ENCODE results near the gene SLC9A8.

SLC9A8 gene

GRCh38 chr20:49810491-49811190 is 2.0 kb upstream of the SLC9A8 start:
- Histone ChIP-seq H3K27ac (peak overlapping the region in 2 of 21 experiments; percentile 8 to 96), H3K4me3 (no peak overlapping the region)

- Histone ChIP-seq H3K27ac (peak overlapping the region; percentile 86 to 99 (median 95)), H3K4me3 (peak overlapping the region; percentile 69 to 90 (median 78))
These were observed 662 bp upstream of the SLC9A8 start for GRCh38 chr20:49811825-49812506.

- peak overlapping the region; percentile 69 to 90 (median 78) for H3K4me3 ChIP-seq
These were observed 812 bp downstream of the SLC9A8 start for GRCh38 chr20:49813305-49813974.

GRCh38 chr20:49814057-49814694 is 1.5 kb downstream of the SLC9A8 start:
- peak overlapping the region in 10 of 21 experiments; percentile 89 to 99 (median 97) for H3K27ac ChIP-seq

More at GRCh38 chr20:49813305-49813974, 812 bp downstream of the SLC9A8 start:
- peak overlapping the region; percentile 86 to 99 (median 95) for H3K27ac ChIP-seq

GRCh38 chr20:49818816-49819215 is 6.2 kb downstream of the SLC9A8 start:
- Histone ChIP-seq H3K27ac (no peak overlapping the region), H3K4me3 (no peak overlapping the region)

More at GRCh38 chr20:49814057-49814694, 1.5 kb downstream of the SLC9A8 start:
- no peak overlapping the region for H3K4me3 ChIP-seq

- Histone ChIP-seq H3K27ac (no peak overlapping the region), H3K4me3 (no peak overlapping the region)
These were observed 7.1 kb downstream of the SLC9A8 start for GRCh38 chr20:49819702-49820101.

- Histone ChIP-seq H3K27ac (peak overlapping the region in 1 of 21 experiments; percentile 4), H3K4me3 (no peak overlapping the region)
These were observed 8.8 kb downstream of the SLC9A8 start for GRCh38 chr20:49821381-49821780.

- no peak overlapping the region for H3K4me3 ChIP-seq
- peak overlapping the region in 2 of 21 experiments; percentile 4 to 33 for H3K27ac ChIP-seq
These were observed 9.3 kb downstream of the SLC9A8 start for GRCh38 chr20:49821870-49822331.

- Histone ChIP-seq H3K4me3 (no peak overlapping the region), H3K27ac (peak overlapping the region in 3 of 21 experiments; percentile 25 to 51 (median 49))
These were observed 10.7 kb downstream of the SLC9A8 start for GRCh38 chr20:49823152-49823847.

- Histone ChIP-seq H3K4me3 (no peak overlapping the region), H3K27ac (no peak overlapping the region)
These were observed 11.6 kb downstream of the SLC9A8 start for GRCh38 chr20:49824206-49824605.

- Histone ChIP-seq H3K27ac (no peak overlapping the region), H3K4me3 (no peak overlapping the region)
These were observed 12.9 kb downstream of the SLC9A8 start for GRCh38 chr20:49825521-49826033.

- Histone ChIP-seq H3K27ac (peak overlapping the region in 4 of 21 experiments; percentile 22 to 66 (median 42)), H3K4me3 (no peak overlapping the region)
These were observed 18.6 kb downstream of the SLC9A8 start for GRCh38 chr20:49831022-49831769.

GRCh38 chr20:49831770-49832631 is 19.4 kb downstream of the SLC9A8 start:
- Histone ChIP-seq H3K27ac (peak overlapping the region in 8 of 21 experiments; percentile 11 to 66 (median 25)), H3K4me3 (no peak overlapping the region)

- Histone ChIP-seq H3K27ac (peak overlapping the region in 3 of 21 experiments; percentile 11 to 66 (median 26)), H3K4me3 (no peak overlapping the region)
These were observed 20.2 kb downstream of the SLC9A8 start for GRCh38 chr20:49832632-49833327.

- no peak overlapping the region for H3K4me3 ChIP-seq
- no peak overlapping the region for H3K27ac ChIP-seq
These were observed 20.9 kb downstream of the SLC9A8 start for GRCh38 chr20:49833483-49833882.

GRCh38 chr20:49835031-49835430 is 22.4 kb downstream of the SLC9A8 start:
- H3K27ac ChIP-seq, result peak overlapping the region in 1 of 21 experiments; percentile 44
- H3K4me3 ChIP-seq, result no peak overlapping the region

GRCh38 chr20:49838546-49838945 is 25.9 kb downstream of the SLC9A8 start:
- Histone ChIP-seq H3K27ac (no peak overlapping the region), H3K4me3 (no peak overlapping the region)
